ENCODE results near the gene RPS6KA2. TPM values are rescaled to one million over a fixed set of nuclear protein-coding genes. Genes with fewer than 3 reads are reported as not detected.

RPS6KA2 gene
- total and polyA plus RNA-seq, 7 experiments from 2014 or later, result 4.5 to 17.1 (median 6.6) TPM

DNA sequence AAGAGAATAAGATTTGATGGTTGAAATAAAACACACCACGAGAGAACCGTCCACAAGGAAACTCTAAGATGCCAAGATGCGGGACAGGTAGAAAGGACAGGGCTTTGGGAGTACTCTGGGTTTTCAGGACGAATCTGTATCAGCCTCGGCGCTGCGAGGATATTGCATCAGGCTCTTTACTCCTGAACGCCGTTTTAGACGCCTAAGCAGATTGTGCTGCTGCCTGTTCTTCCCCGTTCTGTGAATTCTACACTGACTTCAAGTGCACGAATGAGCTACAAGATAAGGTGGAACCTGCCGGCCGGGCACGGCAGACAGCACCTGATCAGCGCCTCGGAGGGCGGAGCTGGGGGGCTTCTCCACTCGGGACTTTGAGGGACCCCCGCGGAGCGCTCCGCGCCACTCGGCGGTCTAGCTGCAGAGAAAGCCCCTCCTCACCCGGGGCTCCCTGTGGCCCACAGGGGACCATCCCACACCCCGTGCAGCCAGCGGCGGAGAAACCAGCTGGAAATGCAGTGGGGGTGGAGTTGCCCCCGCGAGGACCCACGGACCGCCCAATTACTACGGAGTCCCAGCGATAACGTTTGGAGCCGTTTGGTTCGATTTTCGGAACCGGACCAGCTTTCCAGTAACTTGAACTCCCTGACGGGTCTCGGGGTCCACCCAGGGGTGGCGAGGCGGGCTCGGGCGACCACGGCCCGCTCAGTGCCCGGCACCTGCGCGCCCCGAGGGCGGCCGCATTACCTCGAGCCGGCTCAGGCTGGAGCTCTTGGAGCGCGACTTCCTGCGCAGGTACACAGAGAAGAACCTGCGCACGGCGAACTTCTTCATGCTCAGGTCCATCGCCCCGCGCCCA is 646 bp downstream of the RPS6KA2 start:
- ChIA-PET POLR2A (interaction anchor here (0.7 to 2.2 kb wide), 6 partner anchors 59 to 324 kb away, joined by 3 to 15 read pairs (median 5); no protein-coding TSS in a partner anchor), CTCF (interaction anchor here (1.3 kb wide), 1 partner anchor 226 kb away, joined by 3 read pairs; no protein-coding TSS in a partner anchor)
- H3K36me3 ChIP-seq (ENCODE audit: control insufficient read depth in 2 of 3, insufficient read depth in 3 of 3, low read length in 3 of 3), result no peaks in the 10 kb centered on the region
- H3K27ac Mint-ChIP-seq, result peak overlapping the region in 3 of 9 donors; percentile 72 to 75 (median 73)
- intact Hi-C loops (cut with micrococcal nuclease), result loop anchor here (1.0 to 10.0 kb wide), 15 partner anchors 40 to 1198 kb away; partner anchors contain the start of genes CEP43 (in 2 of the 2), RAMACL (in 2 of the 2), SFT2D1 (in 2 of the 2) and AFDN (in 1 of the 2)
- H3K27ac ChIP-seq (ENCODE audit: low read depth, low read length), result peak overlapping the region; percentile 53
- H3K4me3 ChIP-seq (ENCODE audit: low read length), result peak overlapping the region; percentile 70
- DNase-seq, result peak; percentile 14 to 42 (median 29)
- H3K27me3 Mint-ChIP-seq, result peaks cover 0 to 58% (median 18%) of the 10 kb centered on the region in 5 donors
- no peak for ATAC-seq
- H3K4me1 ChIP-seq (ENCODE audit: control insufficient read depth in 2 of 2, insufficient read depth in 2 of 2, low read length in 2 of 2), result peaks cover 6 to 16% of the 10 kb centered on the region in 2 donors
- H3K27me3 ChIP-seq (ENCODE audit: control insufficient read depth in 2 of 2, insufficient read depth in 2 of 2, low read length in 2 of 2), result no peaks in the 10 kb centered on the region
- H3K9me3 Mint-ChIP-seq, result no peaks in the 10 kb centered on the region
- H3K36me3 Mint-ChIP-seq, result peaks cover 0 to 4% (median 0%) of the 10 kb centered on the region in 5 donors
- H3K4me3 Mint-ChIP-seq, result peak overlapping the region; percentile 72 to 93 (median 88)
- H3K9me3 ChIP-seq (ENCODE audit: control insufficient read depth in 2 of 3, low read length in 3 of 3), result no peaks in the 10 kb centered on the region
- H3K4me1 Mint-ChIP-seq, result peaks cover 8 to 30% (median 14%) of the 10 kb centered on the region in 7 donors

- Histone ChIP-seq H3K27me3 (ENCODE audit: control insufficient read depth in 2 of 2, insufficient read depth in 2 of 2, low read length in 2 of 2) (no peaks in the 10 kb centered on the region), H3K4me3 (ENCODE audit: low read length) (no peak overlapping the region), H3K27ac (ENCODE audit: low read depth, low read length) (no peak overlapping the region), H3K4me1 (ENCODE audit: control insufficient read depth in 2 of 2, insufficient read depth in 2 of 2, low read length in 2 of 2) (peaks cover 6 to 16% of the 10 kb centered on the region in 2 donors), H3K9me3 (ENCODE audit: control insufficient read depth in 2 of 3, low read length in 3 of 3) (no peaks in the 10 kb centered on the region), H3K36me3 (ENCODE audit: control insufficient read depth in 2 of 3, insufficient read depth in 3 of 3, low read length in 3 of 3) (no peaks in the 10 kb centered on the region)
- ATAC-seq (no peak), DNase-seq (no peak)
- intact Hi-C loops (cut with micrococcal nuclease), result loop anchor here (5.0 to 10.0 kb wide), 4 partner anchors 137 to 1199 kb away; partner anchors contain the start of gene AFDN (in 1 of the 2)
- ChIA-PET POLR2A (no interaction called here), CTCF (interaction anchor here (1.3 kb wide), 1 partner anchor 225 kb away, joined by 3 read pairs; no protein-coding TSS in a partner anchor)
- Mint-ChIP-seq H3K27me3 (peaks cover 0 to 58% (median 18%) of the 10 kb centered on the region in 5 donors), H3K4me3 (peak overlapping the region in 7 of 10 donors; percentile 68 to 93 (median 86)), H3K9me3 (no peaks in the 10 kb centered on the region), H3K4me1 (peaks cover 8 to 30% (median 14%) of the 10 kb centered on the region in 7 donors), H3K36me3 (peaks cover 0 to 4% (median 0%) of the 10 kb centered on the region in 5 donors), H3K27ac (no peak overlapping the region)
These were observed 1.7 kb downstream of the RPS6KA2 start for GRCh38 chr6:166625356-166625755.

DNA sequence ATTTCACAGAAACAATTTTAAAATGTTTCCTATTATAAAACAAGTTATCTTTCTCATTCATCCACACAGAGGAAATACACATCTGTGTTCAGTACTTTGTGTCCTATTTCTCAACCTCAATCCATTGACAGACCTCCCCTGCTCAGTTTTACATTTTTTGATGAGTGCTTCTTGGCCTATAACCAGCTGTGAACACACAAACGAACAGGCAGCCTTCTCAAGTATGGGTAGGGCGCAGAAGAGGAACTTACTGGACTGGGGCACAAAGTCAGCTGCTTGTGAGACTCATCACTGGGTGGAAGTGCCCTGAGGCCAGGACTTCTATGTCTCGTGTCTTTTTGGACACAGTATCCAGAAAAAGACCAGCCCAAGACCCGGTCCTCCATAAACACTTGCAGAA is 2.8 kb downstream of the RPS6KA2 start:
- Histone ChIP-seq H3K27me3 (ENCODE audit: control insufficient read depth in 2 of 2, insufficient read depth in 2 of 2, low read length in 2 of 2) (no peaks in the 10 kb centered on the region), H3K36me3 (ENCODE audit: control insufficient read depth in 2 of 3, insufficient read depth in 3 of 3, low read length in 3 of 3) (no peaks in the 10 kb centered on the region), H3K4me1 (ENCODE audit: control insufficient read depth in 2 of 2, insufficient read depth in 2 of 2, low read length in 2 of 2) (peaks cover 6 to 16% of the 10 kb centered on the region in 2 donors), H3K27ac (ENCODE audit: low read depth, low read length) (no peak overlapping the region), H3K4me3 (ENCODE audit: low read length) (no peak overlapping the region), H3K9me3 (ENCODE audit: control insufficient read depth in 2 of 3, low read length in 3 of 3) (no peaks in the 10 kb centered on the region)
- H3K27ac Mint-ChIP-seq, result no peak overlapping the region
- intact Hi-C loops (cut with micrococcal nuclease), result loop anchor here in 1 of 2 donors (10.0 kb wide), 1 partner anchor 1201 kb away; the partner anchor contains the start of gene AFDN
- peaks cover 0 to 4% (median 0%) of the 10 kb centered on the region in 5 donors for H3K36me3 Mint-ChIP-seq
- ATAC-seq (no peak), DNase-seq (no peak)
- ChIA-PET POLR2A (no interaction called here), CTCF (no interaction called here)
- no peak overlapping the region for H3K4me3 Mint-ChIP-seq
- peaks cover 0 to 48% (median 13%) of the 10 kb centered on the region in 5 donors for H3K27me3 Mint-ChIP-seq
- no peaks in the 10 kb centered on the region for H3K9me3 Mint-ChIP-seq
- peaks cover 8 to 25% (median 14%) of the 10 kb centered on the region in 7 donors for H3K4me1 Mint-ChIP-seq

DNA sequence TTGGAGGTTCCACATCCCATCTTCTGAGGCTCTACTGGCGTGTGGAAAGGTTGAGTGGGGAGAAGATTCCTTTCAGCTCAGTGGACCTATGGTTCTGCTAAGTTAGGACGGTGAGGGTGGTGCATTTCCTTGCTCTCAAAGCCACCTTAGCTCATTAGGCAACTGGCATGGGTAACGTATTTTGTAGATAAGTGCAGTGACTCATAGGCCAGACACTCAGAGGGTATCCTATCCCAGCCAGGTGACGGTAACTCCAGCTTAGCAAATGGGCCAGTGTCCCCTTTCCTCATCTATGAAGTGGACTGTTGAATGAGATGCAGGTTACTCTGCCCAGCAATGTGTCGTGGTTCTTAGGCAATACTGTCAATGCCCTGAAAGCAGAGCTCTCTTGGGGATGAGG is 3.7 kb downstream of the RPS6KA2 start:
- CTCF ChIA-PET, result no interaction called here
- intact Hi-C loops (cut with micrococcal nuclease), result loop anchor here in 1 of 2 donors (10.0 kb wide), 1 partner anchor 1201 kb away; the partner anchor contains the start of gene AFDN
- Mint-ChIP-seq H3K4me3 (no peak overlapping the region), H3K9me3 (no peaks in the 10 kb centered on the region), H3K4me1 (peaks cover 4 to 16% (median 10%) of the 10 kb centered on the region in 7 donors), H3K27ac (no peak overlapping the region), H3K36me3 (peaks cover 0 to 10% (median 4%) of the 10 kb centered on the region in 5 donors), H3K27me3 (peaks cover 0 to 40% (median 13%) of the 10 kb centered on the region in 5 donors)
- no peaks in the 10 kb centered on the region for H3K36me3 ChIP-seq (ENCODE audit: control insufficient read depth in 2 of 3, insufficient read depth in 3 of 3, low read length in 3 of 3)
- no peak overlapping the region for H3K4me3 ChIP-seq (ENCODE audit: low read length)
- no peaks in the 10 kb centered on the region for H3K27me3 ChIP-seq (ENCODE audit: control insufficient read depth in 2 of 2, insufficient read depth in 2 of 2, low read length in 2 of 2)
- no peak overlapping the region for H3K27ac ChIP-seq (ENCODE audit: low read depth, low read length)
- H3K4me1 ChIP-seq (ENCODE audit: control insufficient read depth in 2 of 2, insufficient read depth in 2 of 2, low read length in 2 of 2), result peaks cover 1 to 10% of the 10 kb centered on the region in 2 donors
- POLR2A ChIA-PET, result no interaction called here
- ATAC-seq (no peak), DNase-seq (no peak)
- no peaks in the 10 kb centered on the region for H3K9me3 ChIP-seq (ENCODE audit: control insufficient read depth in 2 of 3, low read length in 3 of 3)

- Histone ChIP-seq H3K4me1 (ENCODE audit: control insufficient read depth in 2 of 2, insufficient read depth in 2 of 2, low read length in 2 of 2) (peaks cover 0 to 2% of the 10 kb centered on the region in 2 donors), H3K9me3 (ENCODE audit: control insufficient read depth in 2 of 3, low read length in 3 of 3) (no peaks in the 10 kb centered on the region), H3K27ac (ENCODE audit: low read depth, low read length) (no peak overlapping the region), H3K36me3 (ENCODE audit: control insufficient read depth in 2 of 3, insufficient read depth in 3 of 3, low read length in 3 of 3) (no peaks in the 10 kb centered on the region), H3K4me3 (ENCODE audit: low read length) (no peak overlapping the region), H3K27me3 (ENCODE audit: control insufficient read depth in 2 of 2, insufficient read depth in 2 of 2, low read length in 2 of 2) (no peaks in the 10 kb centered on the region)
- Mint-ChIP-seq H3K4me1 (peaks cover 0 to 10% (median 6%) of the 10 kb centered on the region in 7 donors), H3K4me3 (no peak overlapping the region), H3K9me3 (no peaks in the 10 kb centered on the region), H3K27me3 (peaks cover 0 to 30% (median 13%) of the 10 kb centered on the region in 5 donors), H3K27ac (no peak overlapping the region), H3K36me3 (peaks cover 0 to 13% (median 6%) of the 10 kb centered on the region in 5 donors)
- ATAC-seq (no peak), DNase-seq (no peak)
- ChIA-PET POLR2A (no interaction called here), CTCF (no interaction called here)
- intact Hi-C loops (cut with micrococcal nuclease), result loop anchor here in 1 of 2 donors (10.0 kb wide), 1 partner anchor 1204 kb away; the partner anchor contains the start of gene AFDN
These were observed 5.9 kb downstream of the RPS6KA2 start for GRCh38 chr6:166621114-166621540.

GRCh38 chr6:166620478-166621113 is 6.5 kb downstream of the RPS6KA2 start:
- Mint-ChIP-seq H3K9me3 (no peaks in the 10 kb centered on the region), H3K4me3 (no peak overlapping the region), H3K27ac (no peak overlapping the region), H3K4me1 (peaks cover 0 to 4% (median under 1%) of the 10 kb centered on the region in 7 donors), H3K27me3 (peaks cover 0 to 24% (median 8%) of the 10 kb centered on the region in 5 donors), H3K36me3 (peaks cover 0 to 13% (median 6%) of the 10 kb centered on the region in 5 donors)
- ATAC-seq (no peak), DNase-seq (no peak)
- Histone ChIP-seq H3K36me3 (ENCODE audit: control insufficient read depth in 2 of 3, insufficient read depth in 3 of 3, low read length in 3 of 3) (no peaks in the 10 kb centered on the region), H3K27me3 (ENCODE audit: control insufficient read depth in 2 of 2, insufficient read depth in 2 of 2, low read length in 2 of 2) (no peaks in the 10 kb centered on the region), H3K27ac (ENCODE audit: low read depth, low read length) (no peak overlapping the region), H3K4me3 (ENCODE audit: low read length) (no peak overlapping the region), H3K4me1 (ENCODE audit: control insufficient read depth in 2 of 2, insufficient read depth in 2 of 2, low read length in 2 of 2) (no peaks in the 10 kb centered on the region), H3K9me3 (ENCODE audit: control insufficient read depth in 2 of 3, low read length in 3 of 3) (no peaks in the 10 kb centered on the region)
- ChIA-PET CTCF (no interaction called here), POLR2A (no interaction called here)
- intact Hi-C loops (cut with micrococcal nuclease), result loop anchor here in 1 of 2 donors (10.0 kb wide), 1 partner anchor 1204 kb away; the partner anchor contains the start of gene AFDN
